ENCODE data around the gene LAMA3. TPM values are rescaled to one million over a fixed set of nuclear protein-coding genes. Genes with fewer than 3 reads are reported as not detected.

The LAMA3 gene
- total RNA-seq, 1 experiment from 2014 or later: 34.6 TPM

GRCh38 chr18:23981369-23981980, 292.2 kb downstream of the LAMA3 start:
- intact Hi-C loops (cut with micrococcal nuclease; ENCODE audit: unreplicated experiment): no loop called here
- ChIA-PET CTCF (no interaction called here), POLR2A (no interaction called here)
- no peaks in the 10 kb centered on the region for H3K9me3 ChIP-seq
- H3K27me3 ChIP-seq (replicated peaks; ENCODE audit: control insufficient read depth, insufficient read depth, low read length): no peaks in the 10 kb centered on the region
- H3K9me3 Mint-ChIP-seq (ENCODE audit: unreplicated experiment): no peaks in the 10 kb centered on the region
- TF ChIP-seq CTCF (IDR thresholded peaks at IDR 0.05; ENCODE audit: insufficient read depth in 1 of 2, low read depth in 1 of 2, low read length in 1 of 2, severe bottlenecking in 1 of 2, unreplicated experiment in 1 of 2): no peak
- H3K4me1 Mint-ChIP-seq (ENCODE audit: low read depth, unreplicated experiment): peaks cover 14% of the 10 kb centered on the region
- no peak overlapping the region for H3K4me3 ChIP-seq (ENCODE audit: low read depth, low read length)
- peak overlapping the region; percentile 5 for H3K4me3 Mint-ChIP-seq (ENCODE audit: unreplicated experiment)
- no peaks in the 10 kb centered on the region for H3K27me3 Mint-ChIP-seq (ENCODE audit: insufficient read depth, unreplicated experiment)
- no peaks in the 10 kb centered on the region for H3K4me1 ChIP-seq
- BruUV-seq (replicated peaks): no TSS peak
- no peak for DNase-seq
- no peaks in the 10 kb centered on the region for H3K36me3 Mint-ChIP-seq (ENCODE audit: insufficient read depth, unreplicated experiment)
- H3K36me3 ChIP-seq (ENCODE audit: control insufficient read depth, insufficient read depth, low read length): no peaks in the 10 kb centered on the region
- peak overlapping the region; percentile 48 for H3K27ac Mint-ChIP-seq (ENCODE audit: unreplicated experiment)

GRCh38 chr18:23982155-23983079, 293.2 kb downstream of the LAMA3 start:
- Mint-ChIP-seq H3K4me1 (ENCODE audit: low read depth, unreplicated experiment) (peaks cover 14% of the 10 kb centered on the region), H3K27me3 (ENCODE audit: insufficient read depth, unreplicated experiment) (no peaks in the 10 kb centered on the region), H3K36me3 (ENCODE audit: insufficient read depth, unreplicated experiment) (no peaks in the 10 kb centered on the region), H3K27ac (ENCODE audit: unreplicated experiment) (peak overlapping the region; percentile 48), H3K4me3 (ENCODE audit: unreplicated experiment) (peak overlapping the region; percentile 65), H3K9me3 (ENCODE audit: unreplicated experiment) (no peaks in the 10 kb centered on the region)
- BruUV-seq (replicated peaks): no TSS peak
- no peak for DNase-seq
- TF ChIP-seq CTCF (IDR thresholded peaks at IDR 0.05; ENCODE audit: insufficient read depth in 1 of 2, low read depth in 1 of 2, low read length in 1 of 2, severe bottlenecking in 1 of 2, unreplicated experiment in 1 of 2): no peak
- H3K9me3 ChIP-seq: no peaks in the 10 kb centered on the region
- POLR2A ChIA-PET: no interaction called here
- no peaks in the 10 kb centered on the region for H3K36me3 ChIP-seq (ENCODE audit: control insufficient read depth, insufficient read depth, low read length)
- CTCF ChIA-PET: no interaction called here
- H3K4me1 ChIP-seq: no peaks in the 10 kb centered on the region
- H3K27me3 ChIP-seq (replicated peaks; ENCODE audit: control insufficient read depth, insufficient read depth, low read length): no peaks in the 10 kb centered on the region
- intact Hi-C loops (cut with micrococcal nuclease; ENCODE audit: unreplicated experiment): no loop called here
- H3K4me3 ChIP-seq (ENCODE audit: low read depth, low read length): no peak overlapping the region

- H3K9me3 ChIP-seq: no peaks in the 10 kb centered on the region
- TF ChIP-seq CTCF (IDR thresholded peaks at IDR 0.05; ENCODE audit: insufficient read depth in 1 of 2, low read depth in 1 of 2, low read length in 1 of 2, severe bottlenecking in 1 of 2, unreplicated experiment in 1 of 2): no peak
- H3K4me3 ChIP-seq (ENCODE audit: low read depth, low read length): no peak overlapping the region
- ChIA-PET CTCF (no interaction called here), POLR2A (no interaction called here)
- Mint-ChIP-seq H3K4me1 (ENCODE audit: low read depth, unreplicated experiment) (peaks cover 14% of the 10 kb centered on the region), H3K9me3 (ENCODE audit: unreplicated experiment) (no peaks in the 10 kb centered on the region), H3K4me3 (ENCODE audit: unreplicated experiment) (no peak overlapping the region), H3K27ac (ENCODE audit: unreplicated experiment) (no peak overlapping the region), H3K36me3 (ENCODE audit: insufficient read depth, unreplicated experiment) (no peaks in the 10 kb centered on the region), H3K27me3 (ENCODE audit: insufficient read depth, unreplicated experiment) (no peaks in the 10 kb centered on the region)
- intact Hi-C loops (cut with micrococcal nuclease; ENCODE audit: unreplicated experiment): no loop called here
- no peaks in the 10 kb centered on the region for H3K36me3 ChIP-seq (ENCODE audit: control insufficient read depth, insufficient read depth, low read length)
- BruUV-seq (replicated peaks): no TSS peak
- H3K4me1 ChIP-seq: no peaks in the 10 kb centered on the region
- DNase-seq: no peak
- no peaks in the 10 kb centered on the region for H3K27me3 ChIP-seq (replicated peaks; ENCODE audit: control insufficient read depth, insufficient read depth, low read length)
Observed at GRCh38 chr18:23983112-23983511, 293.9 kb downstream of the LAMA3 start.
